Coronary artery (tissue), 2 donors: Measurements from ENCODE around the gene FERMT3.

Experiments used
- DNase-seq: peaks from one replicate; pipeline ENCODE4 v3.0.0-alpha.2; 2017; ENCODE audit warnings: low spot score
- H3K27ac ChIP-seq, 2 donors: fragments of 200-600 bp; sonication (generic); one replicate each; pipeline ENCODE4 v1.5.1; 2016 to 2019
- H3K4me3 ChIP-seq: fragments of 200-600 bp; sonication (generic); 2 replicates; pipeline ENCODE4 v1.5.1; 2016; ENCODE audit warnings: mild to moderate bottlenecking, moderate library complexity
- TF ChIP-seq, protein P1 (sequence below): fragments of 200-600 bp; sonication (generic); IDR thresholded peaks from one replicate; pipeline ENCODE4 v1.5.1; 2019; ENCODE audit warnings: antibody characterized with exemption

Gene FERMT3

DNA sequence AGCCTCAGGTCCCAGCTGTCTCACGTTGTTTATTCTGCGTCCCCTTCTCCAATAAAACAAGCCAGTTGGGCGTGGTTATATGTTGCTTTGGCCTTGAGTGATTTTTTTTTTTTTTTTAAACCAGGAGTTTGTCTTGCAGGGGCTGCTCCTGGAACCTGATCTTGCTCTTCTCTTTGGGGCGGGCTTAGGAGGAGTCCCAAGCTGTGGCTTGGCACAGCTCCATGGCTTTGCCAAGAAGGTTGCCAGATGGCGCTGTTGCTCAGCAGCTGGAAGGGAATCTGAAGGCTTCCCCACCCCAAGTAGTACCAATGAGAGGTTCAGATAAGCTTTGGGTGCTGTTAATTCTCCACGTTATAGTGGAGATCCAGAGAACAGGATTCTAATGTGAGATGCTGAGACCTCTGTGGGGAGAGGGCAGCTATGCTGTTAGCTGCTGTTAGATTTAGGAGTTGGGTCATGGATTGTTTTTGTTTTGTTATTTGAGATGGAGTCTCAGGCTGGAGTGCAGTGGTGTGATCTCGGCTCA is 2.0 kb upstream of the FERMT3 start:
- no peak for DNase-seq
- peak overlapping the region in 1 of 2 donors; percentile 47 for H3K27ac ChIP-seq
- H3K4me3 ChIP-seq = no peak overlapping the region
- TF ChIP-seq, protein P1, sequence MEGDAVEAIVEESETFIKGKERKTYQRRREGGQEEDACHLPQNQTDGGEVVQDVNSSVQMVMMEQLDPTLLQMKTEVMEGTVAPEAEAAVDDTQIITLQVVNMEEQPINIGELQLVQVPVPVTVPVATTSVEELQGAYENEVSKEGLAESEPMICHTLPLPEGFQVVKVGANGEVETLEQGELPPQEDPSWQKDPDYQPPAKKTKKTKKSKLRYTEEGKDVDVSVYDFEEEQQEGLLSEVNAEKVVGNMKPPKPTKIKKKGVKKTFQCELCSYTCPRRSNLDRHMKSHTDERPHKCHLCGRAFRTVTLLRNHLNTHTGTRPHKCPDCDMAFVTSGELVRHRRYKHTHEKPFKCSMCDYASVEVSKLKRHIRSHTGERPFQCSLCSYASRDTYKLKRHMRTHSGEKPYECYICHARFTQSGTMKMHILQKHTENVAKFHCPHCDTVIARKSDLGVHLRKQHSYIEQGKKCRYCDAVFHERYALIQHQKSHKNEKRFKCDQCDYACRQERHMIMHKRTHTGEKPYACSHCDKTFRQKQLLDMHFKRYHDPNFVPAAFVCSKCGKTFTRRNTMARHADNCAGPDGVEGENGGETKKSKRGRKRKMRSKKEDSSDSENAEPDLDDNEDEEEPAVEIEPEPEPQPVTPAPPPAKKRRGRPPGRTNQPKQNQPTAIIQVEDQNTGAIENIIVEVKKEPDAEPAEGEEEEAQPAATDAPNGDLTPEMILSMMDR = peak; percentile 48

DNA sequence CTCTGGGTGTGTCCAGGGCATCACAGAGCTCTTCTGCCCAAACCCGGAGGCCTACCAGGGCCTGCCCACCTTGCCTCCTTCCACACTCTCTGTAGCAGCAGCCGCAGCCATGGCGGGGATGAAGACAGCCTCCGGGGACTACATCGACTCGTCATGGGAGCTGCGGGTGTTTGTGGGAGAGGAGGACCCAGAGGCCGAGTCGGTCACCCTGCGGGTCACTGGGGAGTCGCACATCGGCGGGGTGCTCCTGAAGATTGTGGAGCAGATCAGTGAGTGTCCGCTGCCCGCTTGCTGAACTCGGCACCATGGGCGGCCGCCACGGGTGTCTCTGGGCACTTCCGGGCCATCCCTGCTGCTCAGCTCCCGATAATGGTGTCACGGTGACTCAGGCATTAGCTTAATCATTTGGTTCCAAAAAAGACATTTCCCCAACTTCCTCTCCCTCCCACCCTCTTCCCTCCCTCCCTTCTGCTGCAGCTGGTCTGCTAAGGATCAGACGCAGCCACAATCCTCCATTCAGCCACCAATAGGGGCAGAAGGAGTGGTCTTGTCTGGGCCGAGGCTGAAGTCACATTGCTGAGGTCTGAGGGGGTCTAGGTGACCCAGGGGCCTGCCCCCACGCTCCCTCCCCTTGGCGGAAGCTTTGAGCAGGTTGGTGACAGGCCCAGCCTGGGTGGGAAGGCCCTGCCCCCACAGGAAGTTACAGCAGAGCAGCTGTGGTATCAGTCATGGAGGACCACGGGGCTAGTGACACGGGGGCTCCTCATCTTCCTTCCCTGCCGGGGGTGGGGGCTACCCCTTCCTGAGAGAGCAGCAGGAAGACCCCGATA is 950 bp downstream of the FERMT3 start:
- H3K27ac ChIP-seq = peak overlapping the region; percentile 49 to 88
- DNase-seq = peak; percentile 85
- peak overlapping the region; percentile 66 for H3K4me3 ChIP-seq
- TF ChIP-seq, protein P1 = no peak

DNA sequence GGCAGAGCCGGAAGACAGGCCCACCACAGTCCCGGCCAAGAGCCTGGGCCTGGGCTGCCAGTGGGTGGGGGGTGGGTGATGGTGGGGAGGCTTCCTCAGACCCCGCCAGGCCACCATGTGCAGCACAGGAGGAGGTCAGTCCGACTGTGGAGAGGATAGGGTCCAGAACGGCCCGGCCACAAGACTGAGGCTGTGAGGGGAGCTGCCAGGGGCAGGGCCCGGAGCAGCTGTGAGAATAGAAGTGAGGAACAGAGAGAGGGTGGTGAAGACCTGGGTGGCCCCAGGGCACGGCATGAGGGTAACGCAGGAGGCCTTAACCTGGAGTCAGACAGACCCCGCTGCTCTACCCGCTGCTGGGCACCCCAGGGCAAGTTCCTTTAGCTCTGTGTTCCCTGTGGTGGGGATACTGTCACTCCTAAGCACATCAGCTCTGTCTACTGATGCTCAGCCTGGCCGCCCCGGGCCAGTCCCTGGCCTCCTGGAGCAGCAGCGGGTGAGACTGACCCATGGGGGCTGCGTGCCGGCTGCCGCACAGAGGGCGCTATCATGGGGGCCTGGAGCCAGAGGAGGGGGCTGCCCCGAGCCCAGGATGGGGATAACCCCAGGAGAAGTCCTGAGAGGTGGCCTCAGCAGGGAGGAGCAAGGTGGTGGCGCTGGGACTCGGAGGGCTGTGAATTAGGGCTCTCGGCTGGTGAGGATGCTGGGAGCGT is 1.7 kb downstream of the FERMT3 start:
- Histone ChIP-seq H3K27ac (peak overlapping the region; percentile 49 to 88), H3K4me3 (peak overlapping the region; percentile 66)
- TF ChIP-seq, protein P1 = no peak
- no peak for DNase-seq

DNA sequence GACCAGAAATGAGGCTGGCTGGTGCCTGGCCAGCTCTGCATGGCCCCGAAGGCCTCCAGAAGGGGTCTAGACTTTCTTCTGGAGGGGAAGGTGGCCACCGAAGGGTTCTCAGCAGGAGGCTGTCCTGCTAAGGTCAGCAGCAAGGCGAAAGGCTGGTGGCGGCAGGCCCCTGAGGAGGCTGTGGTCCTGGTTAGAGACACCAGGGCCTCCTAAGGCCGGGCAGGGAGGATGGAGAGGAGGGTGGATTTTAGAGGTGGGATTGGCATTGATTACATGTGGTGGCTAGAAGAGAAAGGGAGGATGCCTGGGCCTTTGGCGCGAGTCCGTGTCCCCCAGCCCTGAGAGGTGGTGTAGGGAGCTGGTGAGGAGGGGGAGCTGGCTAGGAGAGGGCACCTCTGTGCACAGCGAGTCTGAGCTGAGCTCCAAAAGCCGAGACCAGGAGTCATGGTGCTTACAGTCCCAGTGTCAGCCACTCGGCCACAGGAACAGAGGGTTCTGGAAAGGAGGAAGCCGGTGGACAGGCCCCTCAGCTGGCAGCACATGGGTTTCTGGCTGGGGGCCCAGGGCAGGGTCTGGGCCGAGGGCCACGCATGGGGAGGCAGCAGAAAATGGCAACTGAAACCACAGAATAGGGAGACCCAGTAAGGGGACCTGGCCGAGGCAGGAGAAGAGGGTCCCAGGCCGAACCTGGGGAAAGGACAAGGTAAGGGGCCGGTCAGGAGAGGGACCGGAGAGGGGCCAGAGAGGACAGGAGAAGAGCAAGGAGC is 2.5 kb downstream of the FERMT3 start:
- DNase-seq = no peak
- Histone ChIP-seq H3K4me3 (peak overlapping the region; percentile 66), H3K27ac (peak overlapping the region in 1 of 2 donors; percentile 88)
- TF ChIP-seq, protein P1 = no peak

DNA sequence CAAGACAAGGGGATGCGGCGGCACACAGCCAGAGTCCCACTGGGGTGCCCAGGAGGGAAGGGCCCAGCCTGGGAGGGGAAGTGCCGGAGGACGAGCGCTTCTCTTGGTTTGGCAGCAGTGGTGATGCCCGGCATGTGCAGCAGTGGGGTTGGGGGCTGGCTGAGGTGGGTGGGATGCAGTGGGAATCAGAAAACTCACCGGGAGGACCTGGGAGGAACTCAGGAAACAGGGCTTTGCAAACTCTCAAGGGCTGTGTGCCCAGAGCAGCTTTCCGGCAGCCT is 3.0 kb downstream of the FERMT3 start:
- no peak for DNase-seq
- Histone ChIP-seq H3K4me3 (no peak overlapping the region), H3K27ac (no peak overlapping the region)
- TF ChIP-seq, protein P1 = no peak

DNA sequence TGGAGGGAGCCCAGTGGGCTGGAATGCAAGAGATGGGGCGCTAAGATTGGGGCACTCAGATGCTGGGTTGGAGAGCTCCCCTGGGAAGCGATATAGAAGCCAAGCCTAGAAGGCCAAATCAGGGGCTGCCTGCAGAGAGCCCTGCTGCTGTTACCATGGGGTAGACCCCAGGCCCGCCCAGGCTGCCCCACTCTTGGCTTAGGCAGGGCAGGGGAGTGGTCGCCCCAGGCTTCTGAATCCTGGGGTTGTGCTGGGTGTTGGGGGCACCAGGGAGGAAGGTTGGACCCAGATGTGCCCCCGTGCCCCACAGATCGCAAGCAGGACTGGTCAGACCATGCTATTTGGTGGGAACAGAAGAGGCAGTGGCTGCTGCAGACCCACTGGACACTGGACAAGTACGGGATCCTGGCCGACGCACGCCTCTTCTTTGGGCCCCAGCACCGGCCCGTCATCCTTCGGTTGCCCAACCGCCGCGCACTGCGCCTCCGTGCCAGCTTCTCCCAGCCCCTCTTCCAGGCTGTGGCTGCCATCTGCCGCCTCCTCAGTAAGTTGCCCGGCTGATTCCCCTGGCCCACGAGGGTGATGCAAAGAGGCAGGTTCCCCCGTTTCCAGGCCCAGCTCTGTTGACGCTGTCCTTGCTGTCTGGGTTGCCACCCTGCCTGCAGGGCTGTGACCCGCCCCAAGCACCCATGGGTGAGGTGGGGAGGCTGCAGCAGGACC is 3.9 kb downstream of the FERMT3 start:
- Histone ChIP-seq H3K4me3 (no peak overlapping the region), H3K27ac (no peak overlapping the region)
- no peak for DNase-seq
- TF ChIP-seq, protein P1 = no peak
